ENCODE data around the gene DCST1.

The DCST1 gene

DNA sequence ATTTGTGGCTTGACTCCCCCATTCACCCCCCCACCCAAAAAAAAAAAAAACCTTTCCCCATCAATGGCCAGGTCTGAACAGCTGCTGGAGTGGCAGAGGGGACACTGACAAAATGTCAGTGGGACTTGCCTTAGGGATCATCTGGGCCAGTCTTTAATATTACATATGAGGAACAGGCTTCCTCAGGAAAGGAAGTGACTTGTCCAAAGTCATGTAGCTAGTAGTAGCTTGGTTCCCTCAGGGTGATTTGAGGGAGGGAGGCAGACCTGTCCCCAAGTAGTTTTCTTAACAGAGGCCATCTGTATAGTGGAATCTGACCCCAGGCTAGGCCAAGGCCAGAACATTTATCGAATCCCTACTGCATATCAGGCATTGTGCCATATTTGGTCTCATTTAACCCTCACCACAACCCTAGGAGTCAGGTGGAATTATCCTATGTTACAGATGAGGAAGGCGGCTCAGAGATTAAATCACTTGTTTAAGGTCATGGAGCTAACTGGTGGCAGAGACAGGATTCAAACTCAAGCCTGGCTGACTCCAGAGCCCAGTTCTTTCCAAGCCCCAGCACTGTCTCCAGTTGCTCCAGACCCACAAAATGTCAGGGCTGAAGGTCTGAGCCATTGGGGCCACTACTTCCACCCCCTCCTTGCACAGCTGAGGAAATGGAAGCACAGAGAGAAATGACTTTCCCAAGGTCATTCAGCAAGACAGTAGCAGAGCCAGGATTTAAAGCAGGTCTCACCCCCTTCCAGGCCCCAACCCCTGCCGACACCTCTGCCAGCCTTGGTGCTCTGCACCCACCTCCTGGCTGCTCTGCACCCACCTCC, 20.6 kb upstream of the DCST1 start:
- DNase-seq (ENCODE audit: low read depth in 2 of 2) = no peak

DNA sequence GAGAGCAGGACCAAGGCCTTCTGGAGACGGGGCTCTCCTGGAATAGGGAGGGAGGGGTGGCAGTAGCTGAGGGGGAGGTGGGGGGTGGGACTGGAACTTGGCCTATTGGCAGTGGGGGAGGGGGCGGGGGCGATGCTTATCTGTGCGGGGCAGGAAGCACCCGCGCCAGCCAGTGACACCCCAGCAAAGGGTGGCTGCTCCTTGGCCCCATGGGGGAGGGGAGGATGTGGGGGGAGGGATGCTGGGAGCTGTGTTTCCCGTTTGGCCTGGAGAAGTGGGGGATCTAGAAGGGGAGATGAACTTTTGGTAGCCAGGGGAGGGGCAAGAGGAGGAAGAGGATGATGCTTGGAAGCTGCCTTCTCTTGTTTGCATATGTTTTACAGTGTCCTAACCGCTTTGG, 20.0 kb upstream of the DCST1 start:
- DNase-seq (ENCODE audit: low read depth in 2 of 2) = no peak

DNA sequence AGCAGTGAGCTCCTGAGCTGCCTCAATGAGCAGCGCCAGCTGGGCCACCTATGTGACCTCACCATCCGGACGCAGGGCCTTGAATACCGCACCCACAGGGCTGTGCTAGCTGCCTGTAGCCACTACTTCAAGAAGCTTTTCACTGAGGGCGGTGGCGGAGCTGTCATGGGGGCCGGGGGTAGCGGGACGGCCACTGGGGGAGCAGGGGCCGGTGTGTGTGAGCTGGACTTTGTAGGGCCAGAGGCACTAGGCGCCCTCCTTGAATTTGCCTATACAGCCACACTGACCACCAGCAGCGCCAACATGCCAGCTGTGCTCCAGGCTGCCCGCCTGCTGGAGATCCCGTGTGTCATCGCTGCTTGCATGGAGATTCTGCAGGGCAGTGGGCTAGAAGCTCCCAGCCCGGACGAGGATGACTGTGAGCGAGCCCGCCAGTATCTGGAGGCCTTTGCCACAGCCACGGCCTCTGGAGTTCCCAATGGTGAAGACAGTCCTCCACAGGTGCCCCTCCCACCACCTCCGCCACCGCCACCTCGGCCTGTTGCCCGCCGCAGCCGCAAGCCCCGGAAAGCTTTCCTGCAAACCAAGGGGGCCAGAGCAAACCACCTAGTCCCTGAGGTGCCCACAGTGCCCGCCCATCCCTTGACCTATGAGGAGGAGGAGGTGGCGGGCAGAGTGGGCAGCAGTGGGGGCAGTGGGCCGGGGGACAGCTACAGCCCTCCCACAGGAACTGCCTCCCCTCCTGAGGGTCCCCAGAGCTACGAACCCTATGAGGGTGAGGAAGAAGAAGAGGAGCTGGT, 18.7 kb upstream of the DCST1 start:
- no peak for DNase-seq (ENCODE audit: low read depth in 2 of 2)

DNA sequence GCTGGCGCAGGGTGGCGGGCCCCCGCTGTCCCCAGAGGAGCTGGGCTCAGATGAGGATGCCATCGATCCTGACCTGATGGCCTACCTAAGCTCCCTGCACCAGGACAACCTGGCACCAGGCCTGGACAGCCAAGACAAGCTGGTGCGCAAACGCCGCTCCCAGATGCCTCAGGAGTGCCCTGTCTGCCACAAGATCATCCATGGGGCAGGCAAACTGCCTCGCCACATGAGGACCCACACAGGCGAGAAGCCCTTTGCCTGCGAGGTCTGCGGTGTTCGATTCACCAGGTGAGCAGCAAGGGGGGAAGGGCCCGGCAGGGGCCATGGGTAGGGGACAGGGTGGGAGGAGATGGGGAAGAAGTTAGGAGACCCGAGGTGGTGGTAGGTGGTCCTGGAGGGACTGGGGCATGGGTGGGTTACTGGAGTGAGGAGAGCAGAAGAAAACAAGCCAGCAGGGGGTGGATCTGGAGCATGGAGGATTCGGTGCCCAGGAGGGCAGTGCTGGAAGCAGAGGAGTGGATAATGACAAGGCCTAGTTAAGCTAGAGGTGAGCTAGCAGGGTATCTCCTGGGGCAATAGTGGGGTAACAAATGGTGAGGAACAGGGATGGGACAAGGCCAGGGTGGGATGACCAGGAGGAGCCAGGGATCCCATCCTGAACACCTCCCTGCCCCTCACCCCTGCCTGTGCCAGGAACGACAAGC, 17.9 kb upstream of the DCST1 start:
- no peak for DNase-seq (ENCODE audit: low read depth in 2 of 2)

DNA sequence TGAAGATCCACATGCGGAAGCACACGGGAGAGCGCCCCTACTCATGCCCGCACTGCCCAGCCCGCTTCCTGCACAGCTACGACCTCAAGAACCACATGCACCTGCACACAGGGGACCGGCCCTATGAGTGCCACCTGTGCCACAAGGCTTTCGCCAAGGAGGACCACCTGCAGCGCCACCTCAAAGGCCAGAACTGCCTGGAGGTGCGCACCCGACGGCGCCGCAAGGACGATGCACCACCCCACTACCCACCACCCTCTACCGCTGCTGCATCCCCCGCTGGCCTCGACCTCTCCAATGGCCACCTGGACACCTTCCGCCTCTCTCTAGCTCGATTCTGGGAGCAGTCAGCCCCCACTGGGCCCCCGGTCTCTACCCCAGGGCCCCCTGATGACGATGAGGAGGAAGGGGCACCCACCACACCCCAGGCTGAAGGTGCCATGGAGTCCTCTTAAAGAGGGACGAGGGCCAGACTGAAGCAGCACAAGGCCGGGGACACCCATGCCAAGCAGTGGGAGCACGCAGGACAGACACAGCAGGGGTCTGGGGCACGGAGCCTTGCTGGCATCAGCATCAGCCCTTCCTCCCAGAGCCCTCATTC, 17.3 kb upstream of the DCST1 start:
- no peak for DNase-seq (ENCODE audit: low read depth in 2 of 2)

DNA sequence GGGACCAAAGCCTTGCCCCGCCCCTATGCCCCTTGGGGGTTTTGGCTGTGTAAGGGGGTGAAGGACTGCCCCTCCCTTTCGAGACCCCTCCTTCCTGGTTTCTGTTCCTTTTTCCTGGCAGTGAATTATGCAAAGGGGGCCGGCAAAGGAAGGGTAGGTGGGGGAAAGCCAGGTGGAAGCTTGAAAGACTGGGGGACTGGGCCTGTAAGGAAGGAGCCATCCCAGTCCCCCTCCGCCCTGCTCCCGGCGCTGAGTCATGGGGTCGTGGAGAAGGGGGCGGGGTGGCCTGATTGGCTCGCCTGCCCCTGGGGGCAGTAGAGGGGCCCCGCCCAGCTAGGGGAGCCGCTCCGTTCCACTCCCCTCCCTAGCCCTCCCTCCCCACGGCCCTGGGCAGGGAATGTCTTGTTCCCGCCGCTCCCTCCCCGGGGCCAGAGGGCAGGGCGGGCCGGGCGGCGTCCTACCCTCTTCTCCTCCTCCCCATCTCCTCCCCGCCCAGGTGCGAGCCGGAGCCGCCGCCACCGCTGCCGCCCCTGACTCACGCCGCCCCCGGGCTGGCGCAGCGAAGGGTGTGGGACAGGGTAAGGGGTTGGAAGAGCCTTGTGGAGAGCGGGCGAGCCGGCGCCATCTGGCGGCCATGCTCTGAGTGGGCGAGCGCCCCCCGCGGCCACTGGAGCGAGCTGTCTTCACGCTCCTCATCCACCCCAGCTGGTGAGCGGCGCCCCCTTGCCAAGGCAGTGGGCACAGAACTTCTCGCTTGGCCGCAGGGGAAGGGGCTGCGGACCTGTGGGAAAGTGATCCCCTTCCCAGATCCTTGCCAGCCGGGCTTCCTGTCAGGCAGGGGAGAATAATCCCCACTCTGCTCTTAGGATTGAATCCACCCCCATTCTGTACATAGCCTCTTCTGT, 16.3 kb upstream of the DCST1 start:
- DNase-seq (ENCODE audit: low read depth in 2 of 2) = peak; percentile 48 to 62

DNA sequence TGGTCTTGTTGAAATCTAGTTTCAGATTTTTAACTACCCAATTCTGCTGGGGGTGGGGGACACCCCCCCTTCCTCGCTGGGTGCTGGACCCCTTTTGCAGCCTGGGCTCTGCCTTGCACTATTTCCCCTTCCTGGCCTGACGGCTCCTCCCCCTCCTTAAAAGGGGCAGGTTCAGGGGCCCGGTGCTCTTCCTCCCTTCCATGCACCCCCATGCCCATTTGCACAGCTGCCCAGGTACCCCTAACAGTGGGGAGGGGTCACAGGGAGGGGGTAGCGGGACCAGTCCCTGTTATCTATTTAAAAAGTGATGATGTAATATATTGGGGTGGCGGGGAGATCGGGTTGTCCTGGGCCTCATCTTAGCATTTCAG, 15.7 kb upstream of the DCST1 start:
- DNase-seq (ENCODE audit: low read depth in 2 of 2) = no peak

DNA sequence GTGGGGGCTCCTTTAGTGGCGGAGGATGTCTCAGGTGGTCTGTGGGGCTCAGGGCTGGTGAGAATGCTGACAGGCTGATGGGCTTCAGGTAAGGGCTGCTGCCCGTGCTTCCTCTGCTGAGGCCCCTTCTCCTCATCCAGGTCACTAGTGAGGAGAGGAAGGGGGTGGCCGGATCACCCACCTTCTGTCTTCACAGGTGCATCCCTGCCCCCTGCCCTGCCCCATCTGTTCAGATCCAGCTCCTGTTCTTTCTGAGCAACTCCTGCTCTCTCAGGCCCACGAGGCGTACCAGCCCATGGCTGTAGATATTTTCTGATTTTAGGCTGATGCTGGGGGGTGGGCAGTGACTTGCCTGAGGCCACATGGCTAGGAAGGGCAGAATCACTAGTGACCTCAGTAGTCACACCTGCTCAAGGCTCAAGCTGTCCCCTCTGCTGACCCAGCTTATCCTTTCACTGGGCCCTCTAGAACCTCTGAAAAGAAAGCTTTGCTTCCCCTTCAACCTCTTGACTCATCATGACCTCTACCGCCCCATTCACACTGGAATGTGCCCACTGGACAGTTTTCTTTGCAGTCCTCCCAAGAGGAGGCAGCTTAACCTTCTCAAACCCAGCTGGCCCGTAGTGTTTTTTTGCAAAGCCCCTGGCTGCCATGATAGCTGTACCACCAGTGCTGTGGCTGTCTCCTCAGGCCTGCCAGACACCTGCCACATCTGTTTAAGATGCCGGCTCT, 14.8 kb upstream of the DCST1 start:
- no peak for DNase-seq (ENCODE audit: low read depth in 2 of 2)

DNA sequence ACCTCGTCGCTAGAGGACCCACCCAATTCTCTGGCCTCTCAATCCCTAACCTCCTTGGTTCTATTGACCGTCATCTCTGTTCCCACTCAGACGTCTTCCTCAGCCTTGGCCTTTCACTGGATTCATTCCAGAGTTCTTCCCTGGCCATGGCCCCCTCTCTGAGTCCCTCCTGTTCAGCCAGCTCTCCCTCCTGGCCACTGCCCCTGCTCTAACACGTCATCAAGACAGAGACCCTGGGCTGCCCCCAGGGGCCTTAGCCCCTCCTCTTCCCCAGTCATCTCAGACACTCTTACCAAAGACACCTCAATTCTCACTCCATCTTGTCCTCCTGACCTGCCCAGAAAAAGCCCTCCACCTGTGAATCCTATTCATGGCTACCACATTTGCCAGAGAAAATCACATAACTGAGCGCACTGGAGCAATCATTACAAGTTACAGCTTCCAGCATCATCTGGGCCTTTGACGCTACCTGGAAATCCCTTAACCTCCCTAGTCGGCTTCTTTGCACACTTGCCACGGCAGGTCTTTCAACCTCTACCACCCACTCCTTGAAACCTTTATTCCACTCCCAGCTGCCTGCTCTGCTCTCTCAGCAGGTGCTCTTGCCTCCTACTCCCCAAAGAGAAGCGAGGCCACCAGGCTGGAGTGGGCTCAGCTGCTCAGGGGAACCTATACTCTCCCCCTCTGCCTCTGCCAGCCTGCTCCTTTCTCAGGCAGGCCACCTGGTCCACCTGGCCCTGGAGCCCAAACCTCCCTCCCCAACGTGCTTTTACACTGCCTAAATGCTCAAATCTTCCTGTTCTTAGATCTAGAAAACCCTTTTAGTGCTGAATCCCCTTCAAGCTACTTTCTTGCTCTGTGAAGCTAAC, 14.0 kb upstream of the DCST1 start:
- DNase-seq (ENCODE audit: low read depth in 2 of 2) = no peak

DNA sequence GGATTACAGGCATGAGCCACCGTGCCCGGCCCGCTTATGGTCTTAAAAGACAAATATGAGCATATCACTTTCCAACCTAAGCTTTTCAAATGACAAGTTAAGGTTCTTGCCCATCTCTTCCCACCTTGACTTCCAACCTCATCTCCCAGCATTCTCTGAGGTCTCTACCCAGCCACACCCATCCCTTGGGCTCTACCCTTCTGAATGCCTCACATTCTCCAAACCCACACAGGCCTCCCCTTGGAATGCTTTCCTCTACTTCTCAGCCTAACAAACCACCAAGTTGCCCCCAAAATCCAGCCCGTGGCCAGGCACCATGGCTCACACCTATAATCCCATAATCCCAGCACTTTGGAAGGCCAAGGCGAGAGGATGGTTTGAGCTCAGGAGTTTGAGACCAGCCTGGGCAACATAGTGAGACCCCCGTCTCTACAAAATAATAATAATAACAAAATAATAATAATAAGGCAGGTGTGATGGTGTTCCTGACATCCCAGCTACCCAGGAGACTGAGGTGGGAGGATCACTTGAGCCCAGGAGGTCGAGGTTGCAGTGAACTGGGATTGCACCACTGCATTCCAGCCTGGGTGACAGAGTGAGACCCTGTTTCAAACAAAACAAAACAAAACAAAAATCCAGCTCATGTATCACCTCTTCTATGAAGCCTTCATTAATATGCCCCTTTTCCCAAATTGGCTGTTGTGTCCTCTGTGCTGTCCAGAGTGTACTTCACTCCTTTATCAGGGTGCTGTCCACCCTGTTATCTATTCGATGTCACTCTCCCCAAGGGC, 11.3 kb upstream of the DCST1 start:
- no peak for DNase-seq (ENCODE audit: low read depth in 2 of 2)

DNA sequence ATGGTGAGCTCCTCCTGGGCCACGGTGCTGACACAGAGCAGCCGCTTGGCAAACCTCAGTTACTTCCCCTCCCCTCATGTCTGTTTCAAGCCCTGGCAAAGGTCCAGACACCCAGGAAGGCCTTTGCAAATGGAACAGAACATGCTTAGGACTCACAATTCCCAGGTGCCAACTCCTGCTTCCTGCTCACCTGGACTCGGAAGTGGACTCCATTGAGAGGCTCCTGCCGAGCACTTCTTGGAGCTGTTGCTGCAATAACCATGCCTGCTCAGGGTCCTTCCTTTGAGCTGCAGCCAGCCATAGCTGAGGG, 10.7 kb upstream of the DCST1 start:
- DNase-seq (ENCODE audit: low read depth in 2 of 2) = no peak

DNA sequence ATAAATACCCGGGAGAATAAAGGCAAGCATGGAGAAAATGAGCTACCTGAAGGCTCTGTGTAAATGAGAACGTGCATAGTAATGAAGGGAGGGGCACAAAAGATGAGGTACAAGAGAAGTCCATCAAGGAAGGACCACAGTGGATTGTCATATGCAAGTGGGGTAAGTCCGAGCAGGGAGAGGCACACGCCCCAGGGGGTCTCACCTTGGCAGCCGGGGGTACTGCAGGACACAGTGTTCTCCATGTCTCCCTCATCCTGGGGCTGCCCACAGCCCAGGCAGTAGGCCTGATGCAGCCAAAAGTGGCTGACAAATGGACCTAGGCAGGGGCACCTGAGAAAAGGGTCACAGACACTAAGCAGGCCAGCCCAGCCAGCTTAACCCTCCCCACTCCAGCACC, 10.0 kb upstream of the DCST1 start:
- no peak for DNase-seq (ENCODE audit: low read depth in 2 of 2)

DNA sequence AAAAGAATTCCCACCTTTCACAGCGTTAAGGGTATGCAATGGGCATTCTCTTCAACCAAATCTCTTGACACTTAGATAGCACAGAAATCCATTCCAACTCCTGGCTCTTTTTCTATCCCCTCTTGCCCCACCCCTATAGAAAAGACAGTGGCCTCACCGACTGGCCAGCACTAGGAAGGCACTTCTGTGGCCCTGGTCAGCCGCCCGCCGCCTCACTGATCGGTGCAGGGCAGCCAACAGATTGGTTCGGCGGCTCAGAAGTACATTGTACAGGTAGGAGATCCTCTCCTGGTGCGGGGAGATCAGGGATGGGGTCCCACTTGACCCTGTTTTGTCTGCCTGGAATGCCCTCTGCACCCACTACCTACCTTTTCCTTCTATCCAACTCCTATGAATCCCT, 9.3 kb upstream of the DCST1 start:
- no peak for DNase-seq (ENCODE audit: low read depth in 2 of 2)

DNA sequence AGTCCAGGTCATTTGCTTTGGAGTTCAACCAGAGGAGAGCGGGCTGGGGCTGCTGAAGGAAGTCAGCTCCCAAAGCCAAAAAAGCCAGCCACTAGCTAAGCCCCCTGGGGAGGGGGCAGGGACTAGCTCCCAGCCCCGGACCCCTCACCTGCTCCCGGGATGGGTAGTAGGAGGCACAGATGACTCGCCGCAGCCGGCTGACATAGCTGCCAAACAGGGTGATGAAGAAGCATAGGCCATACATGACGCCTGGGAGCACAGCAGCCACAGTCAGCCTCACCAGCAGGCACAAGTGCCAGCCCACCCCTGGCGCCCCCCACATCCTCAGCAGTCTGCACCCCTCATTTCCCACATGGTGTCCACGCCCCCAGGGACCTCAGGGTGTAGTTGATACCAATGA, 7.5 kb upstream of the DCST1 start:
- DNase-seq (ENCODE audit: low read depth in 2 of 2) = no peak

DNA sequence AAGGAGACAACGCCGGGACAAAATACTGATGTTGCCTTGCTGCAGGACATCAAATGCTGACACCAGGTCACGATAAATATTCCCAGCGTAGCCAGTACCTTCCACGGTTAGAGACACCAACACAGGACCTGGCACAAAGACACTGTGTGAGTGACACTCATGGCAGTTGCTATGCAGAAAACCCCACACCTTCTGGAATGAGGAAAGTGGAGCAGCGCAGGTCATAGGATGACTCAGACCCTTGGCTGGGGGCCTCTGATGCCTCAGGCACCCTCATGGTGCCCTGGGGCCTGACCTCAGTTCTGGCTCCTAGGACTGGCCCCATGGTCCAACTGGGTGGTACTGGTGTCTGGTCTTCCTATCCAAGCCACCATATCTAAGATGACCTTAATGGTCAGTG, 7.0 kb upstream of the DCST1 start:
- no peak for DNase-seq (ENCODE audit: low read depth in 2 of 2)

DNA sequence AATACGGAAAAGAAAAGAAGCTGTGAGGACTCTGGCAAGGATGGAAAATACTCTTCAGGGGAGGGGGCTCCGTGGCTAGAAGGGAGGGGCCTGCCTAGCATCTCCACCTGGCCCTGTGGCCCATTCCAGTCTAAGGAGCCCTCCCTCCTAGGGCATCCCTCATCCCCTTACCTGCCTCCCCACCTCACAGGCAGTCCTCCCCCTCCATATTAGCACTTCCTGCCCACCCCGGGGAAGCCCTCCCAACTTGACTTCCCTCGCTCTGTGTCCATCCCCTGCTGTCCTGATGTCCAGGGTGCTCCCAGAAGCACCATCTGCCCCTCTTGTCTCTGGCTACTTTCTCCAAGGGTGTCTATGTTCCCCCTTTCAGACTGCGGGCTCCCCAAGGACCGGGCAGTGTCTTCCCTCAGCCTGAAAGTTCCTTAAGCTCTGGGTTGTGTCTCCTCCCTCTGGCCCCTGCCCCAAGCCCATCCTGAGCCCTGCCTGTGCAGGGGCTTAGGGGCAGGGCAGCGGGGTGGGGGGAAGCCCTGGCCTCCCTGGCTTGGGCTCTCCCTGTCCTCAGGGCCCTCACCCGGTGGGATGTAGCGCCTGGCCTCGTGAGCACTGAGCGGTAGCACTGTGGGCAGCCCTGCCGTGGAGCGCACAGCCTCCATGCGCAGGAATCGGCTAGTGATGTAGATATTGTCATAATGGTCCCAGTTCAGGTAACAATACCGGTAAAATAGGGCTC, 3.9 kb upstream of the DCST1 start:
- DNase-seq (ENCODE audit: low read depth in 2 of 2) = no peak

DNA sequence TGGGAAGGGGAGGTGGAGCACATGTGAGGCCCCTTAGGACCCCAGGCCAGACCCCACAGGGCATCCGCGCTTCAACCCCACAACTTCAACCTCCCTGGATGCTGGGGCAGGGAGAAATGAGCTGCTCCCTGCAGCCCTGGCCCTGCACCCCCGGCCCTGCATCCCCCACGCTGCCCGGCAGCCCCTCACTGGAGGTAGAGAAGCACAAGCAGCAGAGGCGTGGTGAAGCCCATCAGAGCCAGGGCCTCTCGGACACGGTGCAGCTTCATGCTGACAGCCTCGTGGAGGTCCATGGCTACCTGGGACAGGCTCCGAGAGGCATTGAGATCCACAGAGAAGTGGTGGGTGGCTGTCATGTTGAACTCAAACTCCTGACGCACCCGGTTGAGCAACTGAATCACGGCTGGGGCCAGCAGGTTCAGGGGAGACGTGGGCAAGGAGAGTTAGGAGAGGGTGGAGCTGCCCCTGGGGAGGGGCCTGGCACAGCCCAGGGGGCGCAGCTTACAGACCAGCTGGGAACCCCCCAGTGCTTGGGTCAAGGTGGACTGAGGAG, 3.3 kb upstream of the DCST1 start:
- DNase-seq (ENCODE audit: low read depth in 2 of 2) = no peak

DNA sequence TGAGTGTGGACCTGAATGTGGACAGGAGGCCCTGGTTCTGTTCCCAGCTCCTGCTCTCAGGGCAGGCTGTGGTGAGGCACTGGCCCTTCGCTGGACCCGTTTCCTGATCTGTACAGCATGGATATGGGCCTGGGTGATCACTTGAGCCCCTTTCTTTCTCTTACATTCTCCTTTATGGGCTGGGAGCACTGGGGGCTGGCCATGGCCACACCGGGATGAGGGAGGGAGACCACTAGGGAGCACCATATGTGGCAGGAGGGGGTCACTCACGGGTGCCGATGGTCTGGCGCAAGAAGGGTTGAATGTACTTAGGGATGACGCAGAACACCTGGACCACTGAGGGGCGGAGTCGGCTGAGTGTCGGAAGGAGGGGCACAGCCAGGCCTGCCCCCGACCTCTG, 2.7 kb upstream of the DCST1 start:
- DNase-seq (ENCODE audit: low read depth in 2 of 2) = no peak
